ENCODE data around the gene JDP2. TPM values are rescaled to one million over a fixed set of nuclear protein-coding genes. Genes with fewer than 3 reads are reported as not detected.

The JDP2 gene
- total RNA-seq, 1 donor from 2014 or later, result 13.1 TPM

GRCh38 chr14:75486318-75486717, 58.5 kb downstream of the JDP2 start:
- peaks cover 7% of the 10 kb centered on the region for H3K27me3 Mint-ChIP-seq
- no peak overlapping the region for H3K4me3 Mint-ChIP-seq (ENCODE audit: low read depth)
- no peak overlapping the region for H3K27ac Mint-ChIP-seq
- H3K9me3 Mint-ChIP-seq (ENCODE audit: low read depth), result no peaks in the 10 kb centered on the region
- no peak for TF ChIP-seq CTCF (IDR thresholded peaks at IDR 0.05; ENCODE audit: unreplicated experiment)
- no peaks in the 10 kb centered on the region for H3K36me3 Mint-ChIP-seq (ENCODE audit: insufficient read depth)
- no peak for DNase-seq (ENCODE audit: low spot score, unreplicated experiment)
- H3K4me1 Mint-ChIP-seq (ENCODE audit: low read depth), result peaks cover 6% of the 10 kb centered on the region

GRCh38 chr14:75487155-75487671, 59.4 kb downstream of the JDP2 start:
- TF ChIP-seq CTCF (IDR thresholded peaks at IDR 0.05; ENCODE audit: unreplicated experiment), result no peak
- DNase-seq (ENCODE audit: low spot score, unreplicated experiment), result no peak
- H3K9me3 Mint-ChIP-seq (ENCODE audit: low read depth), result no peaks in the 10 kb centered on the region
- peaks cover 7% of the 10 kb centered on the region for H3K27me3 Mint-ChIP-seq
- no peak overlapping the region for H3K27ac Mint-ChIP-seq
- H3K4me1 Mint-ChIP-seq (ENCODE audit: low read depth), result peaks cover 6% of the 10 kb centered on the region
- no peak overlapping the region for H3K4me3 Mint-ChIP-seq (ENCODE audit: low read depth)
- no peaks in the 10 kb centered on the region for H3K36me3 Mint-ChIP-seq (ENCODE audit: insufficient read depth)

- Mint-ChIP-seq H3K9me3 (ENCODE audit: low read depth) (no peaks in the 10 kb centered on the region), H3K4me3 (ENCODE audit: low read depth) (peak overlapping the region; percentile 21), H3K36me3 (ENCODE audit: insufficient read depth) (no peaks in the 10 kb centered on the region), H3K27me3 (peaks cover 7% of the 10 kb centered on the region), H3K27ac (no peak overlapping the region), H3K4me1 (ENCODE audit: low read depth) (peaks cover 6% of the 10 kb centered on the region)
- no peak for TF ChIP-seq CTCF (IDR thresholded peaks at IDR 0.05; ENCODE audit: unreplicated experiment)
- DNase-seq (ENCODE audit: low spot score, unreplicated experiment), result no peak
Observed at GRCh38 chr14:75489480-75489837, 61.6 kb downstream of the JDP2 start.

- TF ChIP-seq CTCF (IDR thresholded peaks at IDR 0.05; ENCODE audit: unreplicated experiment), result no peak
- Mint-ChIP-seq H3K4me3 (ENCODE audit: low read depth) (no peak overlapping the region), H3K4me1 (ENCODE audit: low read depth) (no peaks in the 10 kb centered on the region), H3K27me3 (peaks cover 7% of the 10 kb centered on the region), H3K27ac (no peak overlapping the region), H3K9me3 (ENCODE audit: low read depth) (no peaks in the 10 kb centered on the region), H3K36me3 (ENCODE audit: insufficient read depth) (no peaks in the 10 kb centered on the region)
- DNase-seq (ENCODE audit: low spot score, unreplicated experiment), result no peak
Observed at GRCh38 chr14:75491376-75491978, 63.7 kb downstream of the JDP2 start.

GRCh38 chr14:75492832-75493591, 65.2 kb downstream of the JDP2 start:
- Mint-ChIP-seq H3K4me3 (ENCODE audit: low read depth) (no peak overlapping the region), H3K27me3 (peaks cover 2% of the 10 kb centered on the region), H3K27ac (no peak overlapping the region), H3K36me3 (ENCODE audit: insufficient read depth) (no peaks in the 10 kb centered on the region), H3K4me1 (ENCODE audit: low read depth) (no peaks in the 10 kb centered on the region), H3K9me3 (ENCODE audit: low read depth) (no peaks in the 10 kb centered on the region)
- no peak for DNase-seq (ENCODE audit: low spot score, unreplicated experiment)
- no peak for TF ChIP-seq CTCF (IDR thresholded peaks at IDR 0.05; ENCODE audit: unreplicated experiment)

Data from progenitor cell of endocrine pancreas (in vitro differentiated cells).